Fibroblast of pulmonary artery (primary cell): Measurements from ENCODE around the gene TNS1.

ENCODE experiments used
- DNase-seq: peaks from one replicate; pipeline ENCODE4 v3.0.0-alpha.2; 2010; ENCODE audit warnings: low read depth
- H3K4me3 ChIP-seq: replicated peaks from 2 replicates; pipeline ENCODE4 v1.5.1; 2011; ENCODE audit warnings: low read depth, mild to moderate bottlenecking, control low read depth, low read length, moderate library complexity
- TF ChIP-seq, protein P1 (sequence below): IDR thresholded peaks from 2 replicates; pipeline ENCODE4 v1.5.1; 2011; ENCODE audit warnings: mild to moderate bottlenecking, control low read depth, low read length, inconsistent platforms; ENCODE audit errors: missing control alignments

TNS1 gene

DNA sequence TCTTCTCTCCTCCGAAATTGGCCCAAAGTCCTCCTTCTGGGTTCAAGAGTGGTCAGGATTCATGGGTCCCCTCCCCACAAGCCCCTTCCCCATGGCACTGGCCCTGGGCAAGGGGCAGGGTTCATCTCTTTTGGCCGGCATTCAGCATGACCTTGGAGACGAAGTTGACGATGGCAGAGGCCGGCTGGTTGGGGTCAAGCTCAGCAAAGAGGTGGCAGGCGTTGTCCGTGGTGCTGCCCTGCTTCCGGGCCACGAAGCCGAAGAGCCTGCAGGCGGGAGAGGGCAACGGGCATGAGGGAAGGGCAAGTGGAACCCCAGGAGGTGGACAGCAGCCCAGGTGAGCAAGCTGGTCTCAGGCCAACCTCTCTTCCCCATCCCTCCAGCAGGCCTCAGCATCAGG lies 198.5 kb downstream of the TNS1 start:
- no peak overlapping the region for H3K4me3 ChIP-seq
- TF ChIP-seq, protein P1, sequence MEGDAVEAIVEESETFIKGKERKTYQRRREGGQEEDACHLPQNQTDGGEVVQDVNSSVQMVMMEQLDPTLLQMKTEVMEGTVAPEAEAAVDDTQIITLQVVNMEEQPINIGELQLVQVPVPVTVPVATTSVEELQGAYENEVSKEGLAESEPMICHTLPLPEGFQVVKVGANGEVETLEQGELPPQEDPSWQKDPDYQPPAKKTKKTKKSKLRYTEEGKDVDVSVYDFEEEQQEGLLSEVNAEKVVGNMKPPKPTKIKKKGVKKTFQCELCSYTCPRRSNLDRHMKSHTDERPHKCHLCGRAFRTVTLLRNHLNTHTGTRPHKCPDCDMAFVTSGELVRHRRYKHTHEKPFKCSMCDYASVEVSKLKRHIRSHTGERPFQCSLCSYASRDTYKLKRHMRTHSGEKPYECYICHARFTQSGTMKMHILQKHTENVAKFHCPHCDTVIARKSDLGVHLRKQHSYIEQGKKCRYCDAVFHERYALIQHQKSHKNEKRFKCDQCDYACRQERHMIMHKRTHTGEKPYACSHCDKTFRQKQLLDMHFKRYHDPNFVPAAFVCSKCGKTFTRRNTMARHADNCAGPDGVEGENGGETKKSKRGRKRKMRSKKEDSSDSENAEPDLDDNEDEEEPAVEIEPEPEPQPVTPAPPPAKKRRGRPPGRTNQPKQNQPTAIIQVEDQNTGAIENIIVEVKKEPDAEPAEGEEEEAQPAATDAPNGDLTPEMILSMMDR = no peak
- no peak for DNase-seq

DNA sequence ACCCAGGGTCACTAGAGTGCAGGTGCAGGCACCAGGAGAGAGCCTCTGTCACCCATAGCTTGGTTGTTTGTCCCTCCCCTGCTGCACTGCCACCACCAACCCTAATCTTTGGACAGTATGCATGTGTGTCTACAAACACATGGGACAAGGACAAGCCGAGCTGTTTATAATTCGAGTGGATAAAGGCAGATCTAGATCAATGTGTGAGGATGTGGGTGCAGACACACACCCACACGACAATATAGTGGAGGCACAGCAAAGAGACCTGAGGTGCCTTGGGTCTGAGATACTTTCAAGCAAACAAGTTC lies 199.2 kb downstream of the TNS1 start:
- TF ChIP-seq, protein P1 = no peak

DNA sequence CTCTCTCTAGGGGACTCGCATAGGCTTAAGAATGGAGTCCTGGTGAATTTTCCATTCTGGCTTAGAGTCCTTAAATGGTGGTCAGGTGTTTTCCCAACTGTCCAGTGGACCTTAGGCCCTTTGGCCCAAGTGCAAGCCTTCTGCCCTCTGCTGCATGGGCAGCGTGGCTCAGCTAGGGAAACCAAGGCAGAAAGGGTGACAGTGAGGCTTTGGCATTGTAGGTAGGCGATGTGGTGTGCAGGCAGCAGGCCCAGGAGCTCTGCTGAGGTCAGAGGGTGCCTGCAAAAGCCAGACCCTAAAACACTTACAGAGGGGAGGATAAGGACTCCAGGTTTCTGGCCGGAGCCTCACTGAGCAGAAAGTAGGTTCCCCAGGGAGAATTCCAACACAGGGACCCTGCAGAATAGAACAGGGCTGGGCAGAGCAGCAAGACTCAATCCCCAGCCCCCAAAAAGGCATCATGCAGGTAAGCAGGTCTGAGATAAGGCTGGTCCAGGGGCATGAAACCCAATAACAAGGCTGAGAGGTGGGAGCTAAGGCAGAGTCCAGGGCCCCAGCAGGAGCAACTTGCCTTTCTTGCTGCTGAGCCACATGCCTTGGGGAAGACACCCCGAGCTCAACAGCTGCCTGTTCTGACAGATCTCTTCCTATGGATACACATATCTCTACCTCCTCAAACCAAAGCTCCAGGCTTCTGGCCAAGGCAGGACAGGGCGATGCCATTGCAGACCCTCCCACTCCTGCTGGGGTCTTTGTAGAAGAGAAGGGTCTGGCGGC lies 199.7 kb downstream of the TNS1 start:
- no peak for DNase-seq
- TF ChIP-seq, protein P1 = no peak
- H3K4me3 ChIP-seq = no peak overlapping the region

More for the DNA sequence above, 199.2 kb downstream of the TNS1 start:
- no peak for DNase-seq
- H3K4me3 ChIP-seq = no peak overlapping the region

DNA sequence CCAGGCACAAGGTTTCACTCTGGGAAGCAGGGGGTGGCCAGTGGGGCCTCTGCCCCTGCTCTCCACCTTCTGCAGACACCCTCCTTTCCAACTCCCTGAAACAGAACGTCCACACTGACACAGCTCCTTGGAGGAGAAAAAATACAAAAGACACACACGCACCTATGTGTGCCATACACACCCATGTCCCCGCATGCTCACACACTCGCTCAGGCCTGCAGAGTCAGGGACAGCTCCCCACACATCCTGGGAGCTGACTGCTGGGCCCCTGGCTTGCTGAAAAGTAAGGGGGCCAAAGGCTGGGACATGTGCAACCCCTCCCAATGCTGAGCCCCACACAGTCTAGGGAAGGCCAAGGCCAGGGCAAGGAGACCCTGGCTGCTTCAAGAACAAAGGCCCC lies 200.5 kb downstream of the TNS1 start:
- TF ChIP-seq, protein P1 = no peak
- DNase-seq = no peak
- H3K4me3 ChIP-seq = no peak overlapping the region

DNA sequence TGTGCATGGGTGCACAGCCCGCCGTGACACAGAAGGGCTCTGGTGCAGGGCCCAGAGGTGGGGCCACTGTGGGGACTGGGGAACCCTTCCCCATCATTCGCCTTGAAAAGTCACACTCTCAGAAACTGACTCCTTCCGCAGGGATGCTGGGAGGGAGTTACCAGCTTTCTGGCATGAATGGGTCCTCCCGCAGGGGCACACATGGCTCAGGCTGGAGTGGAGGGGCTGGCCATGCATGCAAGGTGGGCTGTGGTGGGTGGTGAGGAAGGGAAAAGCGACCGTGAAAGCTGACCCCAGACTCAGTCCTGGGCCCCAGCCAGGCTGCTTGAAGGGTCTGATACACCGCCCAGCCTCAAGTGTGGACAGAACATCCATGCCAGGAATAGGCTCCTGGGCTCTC lies 201.1 kb downstream of the TNS1 start:
- no peak for DNase-seq
- TF ChIP-seq, protein P1 = no peak
- H3K4me3 ChIP-seq = no peak overlapping the region

DNA sequence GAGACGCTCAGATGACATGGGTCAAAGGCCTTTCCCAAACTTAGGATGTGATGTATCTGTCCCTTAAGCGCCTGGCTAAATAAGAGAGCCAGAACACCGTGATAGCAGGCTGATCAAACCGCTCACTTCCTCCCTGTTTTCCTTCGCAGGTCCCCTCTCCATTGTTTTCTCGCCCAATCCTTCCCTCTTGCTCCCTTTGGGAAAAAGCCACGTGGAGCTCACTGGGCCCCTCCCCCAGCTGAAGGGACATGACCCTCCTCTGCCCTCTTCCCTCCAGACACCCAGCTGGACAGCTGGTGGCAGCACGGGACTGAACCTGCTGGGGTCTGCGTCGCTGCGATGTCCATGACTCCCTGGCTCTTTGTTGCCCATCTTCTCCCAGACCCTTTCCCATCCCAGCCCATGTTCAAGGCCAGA lies 201.7 kb downstream of the TNS1 start:
- no peak overlapping the region for H3K4me3 ChIP-seq
- no peak for DNase-seq
- TF ChIP-seq, protein P1 = no peak

DNA sequence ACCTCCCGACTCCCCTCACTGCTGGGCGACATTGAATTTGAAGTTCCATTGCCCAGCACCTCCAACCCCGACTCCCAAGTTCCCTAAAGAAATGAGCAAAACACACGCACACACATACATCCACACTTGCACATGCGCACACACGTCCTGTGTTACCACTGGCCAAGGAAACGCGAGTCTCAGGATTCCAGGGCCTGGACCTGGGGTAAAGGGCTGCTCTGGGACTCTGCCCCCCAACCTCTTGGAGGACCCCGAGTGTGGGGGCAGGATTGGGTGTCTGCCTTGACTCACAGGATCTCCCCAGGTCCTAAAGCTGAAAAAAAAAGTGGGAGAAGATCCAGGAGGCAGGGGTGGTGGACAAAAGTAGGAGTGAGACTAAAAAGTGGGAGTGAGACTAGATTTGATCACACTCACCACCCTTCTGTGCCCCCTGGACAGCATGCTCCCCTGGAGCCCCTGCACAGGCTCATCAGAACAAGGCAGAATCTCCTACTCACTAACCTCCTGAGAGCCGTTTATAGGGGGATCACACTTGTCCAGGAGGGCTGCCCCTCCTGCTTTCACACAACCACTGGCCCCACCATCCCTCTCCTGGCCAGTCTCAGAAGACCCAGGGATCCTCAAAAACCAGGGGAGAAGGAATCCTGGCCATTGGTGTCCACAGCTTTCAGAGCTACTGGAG lies 202.2 kb downstream of the TNS1 start:
- DNase-seq = no peak
- TF ChIP-seq, protein P1 = no peak
- H3K4me3 ChIP-seq = no peak overlapping the region
